Measurements from ENCODE around the gene CDK19.
"Not testable (repeated sequence)": the region's sequence is repeated elsewhere in the genome, so short reads cannot be mapped to it uniquely, and the experiment has no call there.

CDK19 gene

GRCh38 chr6:110731898-110732297, 83.4 kb downstream of the CDK19 start:
- no peak overlapping the region for H3K4me3 ChIP-seq (ENCODE audit: control insufficient read depth, low read depth, low read length)
- DNase-seq (ENCODE audit: low read depth), result no peak
- TF ChIP-seq CTCF (IDR thresholded peaks at IDR 0.05; ENCODE audit: control insufficient read depth, insufficient read depth, low read depth, low read length, missing control alignments), result no peak

- TF ChIP-seq CTCF (IDR thresholded peaks at IDR 0.05; ENCODE audit: control insufficient read depth, insufficient read depth, low read depth, low read length, missing control alignments), result no peak
- DNase-seq (ENCODE audit: low read depth), result peak; percentile 3
Measured at GRCh38 chr6:110731196-110731595, 84.1 kb downstream of the CDK19 start.

GRCh38 chr6:110728501-110728900, 86.8 kb downstream of the CDK19 start:
- no peak for TF ChIP-seq CTCF (IDR thresholded peaks at IDR 0.05; ENCODE audit: control insufficient read depth, insufficient read depth, low read depth, low read length, missing control alignments)
- DNase-seq (ENCODE audit: low read depth), result no peak

More at GRCh38 chr6:110731196-110731595, 84.1 kb downstream of the CDK19 start:
- H3K4me3 ChIP-seq (ENCODE audit: control insufficient read depth, low read depth, low read length), result no peak overlapping the region

GRCh38 chr6:110723017-110723416, 92.3 kb downstream of the CDK19 start:
- no peak for DNase-seq (ENCODE audit: low read depth)
- no peak overlapping the region for H3K4me3 ChIP-seq (ENCODE audit: control insufficient read depth, low read depth, low read length)
- no peak for TF ChIP-seq CTCF (IDR thresholded peaks at IDR 0.05; ENCODE audit: control insufficient read depth, insufficient read depth, low read depth, low read length, missing control alignments)

More at GRCh38 chr6:110728501-110728900, 86.8 kb downstream of the CDK19 start:
- no peak overlapping the region for H3K4me3 ChIP-seq (ENCODE audit: control insufficient read depth, low read depth, low read length)

GRCh38 chr6:110720066-110720465, 95.2 kb downstream of the CDK19 start:
- no peak for DNase-seq (ENCODE audit: low read depth)

GRCh38 chr6:110719601-110720000, 95.7 kb downstream of the CDK19 start:
- DNase-seq (ENCODE audit: low read depth), result not testable (repeated sequence)

More at GRCh38 chr6:110720066-110720465, 95.2 kb downstream of the CDK19 start:
- TF ChIP-seq CTCF (IDR thresholded peaks at IDR 0.05; ENCODE audit: control insufficient read depth, insufficient read depth, low read depth, low read length, missing control alignments), result no peak
- no peak overlapping the region for H3K4me3 ChIP-seq (ENCODE audit: control insufficient read depth, low read depth, low read length)

GRCh38 chr6:110714143-110714542, 101.1 kb downstream of the CDK19 start:
- no peak for DNase-seq (ENCODE audit: low read depth)
- TF ChIP-seq CTCF (IDR thresholded peaks at IDR 0.05; ENCODE audit: control insufficient read depth, insufficient read depth, low read depth, low read length, missing control alignments), result no peak
- H3K4me3 ChIP-seq (ENCODE audit: control insufficient read depth, low read depth, low read length), result no peak overlapping the region

More at GRCh38 chr6:110719601-110720000, 95.7 kb downstream of the CDK19 start:
- H3K4me3 ChIP-seq (ENCODE audit: control insufficient read depth, low read depth, low read length), result not testable (repeated sequence)
